ENCODE data around the gene KRT74. TPM values are rescaled to one million over a fixed set of nuclear protein-coding genes. Genes with fewer than 3 reads are reported as not detected.

The KRT74 gene
- not detected in 2 replicates for total RNA-seq

DNA sequence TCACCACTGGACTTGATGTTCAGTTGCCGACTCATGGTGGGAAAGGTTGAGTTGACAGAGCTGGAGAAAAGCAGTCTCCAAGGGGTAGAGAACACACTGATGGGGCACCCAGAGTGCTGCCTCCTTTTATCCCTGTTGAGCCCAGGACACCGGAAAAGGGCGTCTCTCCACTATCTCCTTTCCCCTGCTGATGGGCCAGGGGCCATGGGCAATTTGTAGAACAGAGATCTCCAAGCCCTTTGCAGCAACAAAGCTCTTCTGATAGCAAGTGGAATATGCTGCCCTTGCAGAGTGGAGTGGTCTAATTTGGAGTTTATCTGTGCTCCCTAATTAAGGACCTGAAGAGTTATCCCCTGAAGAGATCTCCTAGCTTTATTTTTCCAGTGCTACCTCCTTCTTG lies at the start of gene KRT74:
Gene KRT74, minus strand, starts transcription at position 101 of the 400 bp plus-strand sequence. Its CDS starts 66 bp downstream, at position 35.
- H3K4me3 ChIP-seq (ENCODE audit: low read depth, low read length): no peak within 1 kb of the TSS
- TF ChIP-seq, protein P1, sequence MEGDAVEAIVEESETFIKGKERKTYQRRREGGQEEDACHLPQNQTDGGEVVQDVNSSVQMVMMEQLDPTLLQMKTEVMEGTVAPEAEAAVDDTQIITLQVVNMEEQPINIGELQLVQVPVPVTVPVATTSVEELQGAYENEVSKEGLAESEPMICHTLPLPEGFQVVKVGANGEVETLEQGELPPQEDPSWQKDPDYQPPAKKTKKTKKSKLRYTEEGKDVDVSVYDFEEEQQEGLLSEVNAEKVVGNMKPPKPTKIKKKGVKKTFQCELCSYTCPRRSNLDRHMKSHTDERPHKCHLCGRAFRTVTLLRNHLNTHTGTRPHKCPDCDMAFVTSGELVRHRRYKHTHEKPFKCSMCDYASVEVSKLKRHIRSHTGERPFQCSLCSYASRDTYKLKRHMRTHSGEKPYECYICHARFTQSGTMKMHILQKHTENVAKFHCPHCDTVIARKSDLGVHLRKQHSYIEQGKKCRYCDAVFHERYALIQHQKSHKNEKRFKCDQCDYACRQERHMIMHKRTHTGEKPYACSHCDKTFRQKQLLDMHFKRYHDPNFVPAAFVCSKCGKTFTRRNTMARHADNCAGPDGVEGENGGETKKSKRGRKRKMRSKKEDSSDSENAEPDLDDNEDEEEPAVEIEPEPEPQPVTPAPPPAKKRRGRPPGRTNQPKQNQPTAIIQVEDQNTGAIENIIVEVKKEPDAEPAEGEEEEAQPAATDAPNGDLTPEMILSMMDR (IDR thresholded peaks at IDR 0.05; ENCODE audit: insufficient read depth, low read length, poor library complexity, severe bottlenecking): no peak
- peaks cover 2% of the 10 kb centered on the region for H3K27me3 ChIP-seq (ENCODE audit: control insufficient read depth, insufficient read depth, low read length)
- DNase-seq (ENCODE audit: low read depth): no peak
- H3K36me3 ChIP-seq (ENCODE audit: control insufficient read depth, insufficient read depth, low read length): no peaks in the 10 kb centered on the region

DNA sequence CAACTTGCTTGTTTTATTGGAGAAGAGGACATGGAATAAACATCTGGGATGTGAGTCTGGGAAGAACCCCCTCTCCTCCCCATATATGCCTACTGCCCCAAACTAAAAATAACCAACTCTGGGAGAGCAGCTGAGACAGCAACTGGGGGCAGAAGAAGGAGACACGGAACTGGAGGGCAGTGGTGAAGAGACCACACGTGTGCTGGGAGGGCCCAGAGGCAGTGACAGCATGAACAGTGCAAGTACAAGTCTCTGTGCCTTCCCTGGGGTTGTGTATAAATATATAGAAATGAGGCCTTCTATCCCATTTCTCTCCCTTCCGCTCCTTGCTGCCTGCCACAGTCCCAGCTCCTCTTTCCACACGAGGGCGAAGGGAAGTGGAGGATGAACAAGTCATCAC lies 48.7 kb upstream of the KRT74 start:
- Histone ChIP-seq H3K27me3 (ENCODE audit: control insufficient read depth, insufficient read depth, low read length) (peaks cover 5% of the 10 kb centered on the region), H3K36me3 (ENCODE audit: control insufficient read depth, insufficient read depth, low read length) (no peaks in the 10 kb centered on the region), H3K4me3 (ENCODE audit: low read depth, low read length) (no peak overlapping the region)
- no peak for DNase-seq (ENCODE audit: low read depth)
- TF ChIP-seq, protein P1 (IDR thresholded peaks at IDR 0.05; ENCODE audit: insufficient read depth, low read length, poor library complexity, severe bottlenecking): no peak

DNA sequence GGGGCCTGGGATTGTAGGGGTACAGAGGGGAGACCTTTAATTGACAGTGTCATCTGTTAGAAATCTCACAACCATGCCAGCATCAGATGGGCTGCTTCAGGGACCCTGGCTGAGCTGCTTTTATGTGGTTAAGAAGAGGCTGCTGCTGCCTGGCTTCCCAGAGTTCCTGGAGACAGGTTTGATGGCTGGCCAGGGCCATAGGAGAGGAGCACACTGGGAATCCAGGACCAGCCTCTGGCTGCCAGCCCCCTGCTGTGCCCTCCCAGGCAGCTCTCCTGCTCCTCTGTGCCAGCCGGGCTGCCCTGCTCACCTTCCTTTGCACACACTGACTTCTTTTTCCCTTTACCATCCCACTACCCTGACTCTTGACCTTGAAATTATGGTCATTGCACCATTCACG lies 45.2 kb upstream of the KRT74 start:
- Histone ChIP-seq H3K4me3 (ENCODE audit: low read depth, low read length) (no peak overlapping the region), H3K27me3 (ENCODE audit: control insufficient read depth, insufficient read depth, low read length) (peaks cover 9% of the 10 kb centered on the region), H3K36me3 (ENCODE audit: control insufficient read depth, insufficient read depth, low read length) (no peaks in the 10 kb centered on the region)
- TF ChIP-seq, protein P1 (IDR thresholded peaks at IDR 0.05; ENCODE audit: insufficient read depth, low read length, poor library complexity, severe bottlenecking): no peak
- no peak for DNase-seq (ENCODE audit: low read depth)

DNA sequence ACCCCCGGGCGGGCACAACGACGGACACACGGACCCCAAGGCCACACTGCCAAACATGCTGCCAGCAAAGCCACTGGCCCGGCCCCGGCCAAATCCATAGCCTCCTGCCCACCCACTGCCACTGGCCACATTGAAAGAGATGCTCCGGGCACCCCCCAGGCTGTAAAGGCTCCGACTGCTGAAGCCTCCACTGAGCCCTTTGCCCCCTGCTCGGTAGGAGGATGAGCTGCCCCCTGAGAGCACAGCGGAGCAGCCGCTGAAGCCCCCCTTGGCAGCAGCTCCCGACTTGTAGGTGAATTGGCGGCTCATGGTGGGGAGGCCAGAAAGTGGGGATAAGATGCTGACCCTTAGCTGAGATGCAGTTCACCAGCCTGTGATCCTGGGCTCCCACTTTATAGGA lies 44.6 kb upstream of the KRT74 start, which contains the start of gene KRT73:
Gene KRT73, minus strand, starts transcription at position 344 of the 400 bp plus-strand sequence. Its CDS starts 35 bp downstream, at position 309.
- Histone ChIP-seq H3K36me3 (ENCODE audit: control insufficient read depth, insufficient read depth, low read length) (no peaks in the 10 kb centered on the region), H3K4me3 (ENCODE audit: low read depth, low read length) (no peak within 1 kb of the TSS), H3K27me3 (ENCODE audit: control insufficient read depth, insufficient read depth, low read length) (peaks cover 9% of the 10 kb centered on the region)
- TF ChIP-seq, protein P1 (IDR thresholded peaks at IDR 0.05; ENCODE audit: insufficient read depth, low read length, poor library complexity, severe bottlenecking): no peak
- DNase-seq (ENCODE audit: low read depth): no peak

DNA sequence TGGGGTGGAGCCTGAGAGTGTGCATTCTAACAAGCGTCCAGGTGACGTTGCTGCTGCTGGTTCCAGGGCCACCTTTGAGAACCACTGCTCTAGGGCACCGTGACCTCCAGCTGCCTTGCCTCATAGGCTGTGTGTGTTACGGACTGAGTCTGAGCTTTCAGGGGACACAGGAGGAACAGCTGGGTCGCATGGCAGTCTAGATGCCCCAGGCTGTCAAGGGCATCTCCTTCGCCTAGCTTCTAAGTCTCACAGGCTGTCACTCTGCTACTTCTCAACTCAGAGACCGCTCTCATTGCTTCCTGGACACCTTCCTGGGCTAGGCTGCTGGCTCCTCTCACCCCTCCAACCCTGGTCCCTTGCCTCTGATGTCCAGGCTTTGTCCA lies 43.8 kb upstream of the KRT74 start:
- DNase-seq (ENCODE audit: low read depth): no peak
- TF ChIP-seq, protein P1 (IDR thresholded peaks at IDR 0.05; ENCODE audit: insufficient read depth, low read length, poor library complexity, severe bottlenecking): no peak
- Histone ChIP-seq H3K4me3 (ENCODE audit: low read depth, low read length) (no peak overlapping the region), H3K27me3 (ENCODE audit: control insufficient read depth, insufficient read depth, low read length) (peaks cover 8% of the 10 kb centered on the region), H3K36me3 (ENCODE audit: control insufficient read depth, insufficient read depth, low read length) (no peaks in the 10 kb centered on the region)

DNA sequence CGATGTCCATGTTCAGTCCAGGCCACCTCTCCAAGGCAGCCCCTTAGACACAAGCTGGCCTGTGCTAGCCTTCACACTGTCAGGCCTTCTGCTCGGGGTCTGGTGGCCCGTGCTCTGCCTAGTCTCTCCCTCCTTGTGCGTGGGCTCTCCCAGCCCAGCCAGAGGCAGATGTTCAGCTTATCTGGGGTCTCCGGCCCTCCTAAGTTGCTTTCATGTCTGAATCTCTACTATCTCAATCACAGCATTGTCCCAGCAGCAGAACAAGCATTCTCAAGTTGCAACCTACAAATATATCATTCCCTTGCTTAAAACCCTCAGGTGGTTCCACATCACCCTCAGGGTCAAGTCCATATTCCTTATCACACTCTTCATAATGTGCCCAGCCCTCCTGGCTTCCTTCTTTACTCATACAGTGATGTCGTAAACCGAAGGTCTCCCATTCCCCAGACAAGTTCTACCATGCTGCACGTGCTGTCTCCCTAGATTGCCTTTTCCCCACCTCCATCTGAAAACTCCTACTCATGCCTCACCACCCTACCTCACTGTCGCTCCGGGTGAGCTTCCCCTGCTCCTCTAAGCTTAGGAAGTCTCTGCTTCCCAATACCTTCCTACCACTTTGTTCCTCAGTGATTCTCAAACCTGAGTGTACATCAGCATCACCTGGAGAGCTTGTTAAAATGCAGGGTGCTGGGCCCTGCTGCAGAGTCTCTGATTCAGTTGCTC lies 43.2 kb upstream of the KRT74 start:
- TF ChIP-seq, protein P1 (IDR thresholded peaks at IDR 0.05; ENCODE audit: insufficient read depth, low read length, poor library complexity, severe bottlenecking): no peak

More for the DNA sequence above, 43.2 kb upstream of the KRT74 start:
- H3K4me3 ChIP-seq (ENCODE audit: low read depth, low read length): no peak overlapping the region
- H3K36me3 ChIP-seq (ENCODE audit: control insufficient read depth, insufficient read depth, low read length): no peaks in the 10 kb centered on the region
- DNase-seq (ENCODE audit: low read depth): no peak
- H3K27me3 ChIP-seq (ENCODE audit: control insufficient read depth, insufficient read depth, low read length): peaks cover 6% of the 10 kb centered on the region

All from kidney epithelial cell (primary cell).